Keratinocyte (primary cell): Measurements from ENCODE around the gene FRAS1. TPM values are rescaled to one million over a fixed set of nuclear protein-coding genes. Genes with fewer than 3 reads are reported as not detected.

Experiments used
- DNase-seq: peaks from one replicate; pipeline ENCODE4 v3.0.0-alpha.2; 2011; ENCODE audit warnings: low read depth, missing footprints, low spot score
- FAIRE-seq: peaks from 2 replicates; lab custom pipeline; 2011; peaks lifted over from hg19 to GRCh38; lab: Jason Lieb, UNC
- H2AFZ ChIP-seq: 2 replicates; pipeline ENCODE4 v1.6.0; 2012; ENCODE audit warnings: low read length, control low read depth, inconsistent platforms; ENCODE audit not compliant: control insufficient read depth
- H3K27ac ChIP-seq: 2 replicates; pipeline ENCODE4 v1.5.1; 2011; ENCODE audit warnings: low read length; ENCODE audit not compliant: control insufficient read depth, insufficient read depth
- H3K27me3 ChIP-seq: 3 replicates; pipeline ENCODE4 v1.6.0; 2011; ENCODE audit warnings: low read length; ENCODE audit not compliant: control insufficient read depth, insufficient read depth; ENCODE audit errors: extremely low read depth
- H3K36me3 ChIP-seq, 2 experiments: 2 replicates in 1 of 2; 3 replicates in 1 of 2; pipeline ENCODE4 v1.5.1; 2011; ENCODE audit warnings: low read length in 2 of 2, mild to moderate bottlenecking in 1 of 2; ENCODE audit not compliant: control insufficient read depth in 2 of 2, insufficient read depth in 2 of 2; ENCODE audit errors: extremely low read depth in 1 of 2
- H3K4me1 ChIP-seq: 3 replicates; pipeline ENCODE4 v1.5.1; 2011; ENCODE audit warnings: low read length; ENCODE audit not compliant: control insufficient read depth, insufficient read depth; ENCODE audit errors: extremely low read depth
- H3K4me2 ChIP-seq: 3 replicates; pipeline ENCODE4 v1.6.0; 2011; ENCODE audit warnings: low read depth, low read length; ENCODE audit not compliant: control insufficient read depth, insufficient read depth; ENCODE audit errors: extremely low read depth
- H3K4me3 ChIP-seq, 3 experiments: fragments of 200-600 bp in 1 of 3; sonication (generic) in 1 of 3; 2 replicates in 2 of 3; 3 replicates in 1 of 3; pipeline ENCODE4 v1.5.1; 2011 to 2016; ENCODE audit warnings: low read length in 3 of 3, mild to moderate bottlenecking in 3 of 3, control low read depth in 2 of 3, inconsistent platforms in 1 of 3, low read depth in 1 of 3, mixed read lengths in 1 of 3, mixed run types in 1 of 3, moderate library complexity in 1 of 3; ENCODE audit not compliant: control insufficient read depth in 2 of 3, insufficient read depth in 2 of 3; ENCODE audit errors: extremely low read depth in 1 of 3
- H3K79me2 ChIP-seq: 2 replicates; pipeline ENCODE4 v1.6.0; 2012; ENCODE audit warnings: low read length; ENCODE audit not compliant: control insufficient read depth, insufficient read depth
- H3K9ac ChIP-seq: 3 replicates; pipeline ENCODE4 v1.6.0; 2011; ENCODE audit warnings: low read length; ENCODE audit not compliant: control insufficient read depth, insufficient read depth; ENCODE audit errors: extremely low read depth
- H3K9me1 ChIP-seq: 3 replicates; pipeline ENCODE4 v1.6.0; 2011; ENCODE audit warnings: low read length; ENCODE audit not compliant: control insufficient read depth, insufficient read depth; ENCODE audit errors: extremely low read depth
- H3K9me3 ChIP-seq: 2 replicates; pipeline ENCODE4 v1.5.1; 2012; ENCODE audit warnings: low read depth, low read length; ENCODE audit not compliant: control insufficient read depth
- H4K20me1 ChIP-seq: 3 replicates; pipeline ENCODE4 v1.6.0; 2011; ENCODE audit warnings: low read length; ENCODE audit not compliant: control insufficient read depth, insufficient read depth; ENCODE audit errors: extremely low read depth
- EZH2 ChIP-seq: IDR thresholded peaks from one replicate; pipeline ENCODE4 v1.6.1; 2012; ENCODE audit warnings: inconsistent platforms, mild to moderate bottlenecking, low read length, moderate library complexity
- dilution Hi-C: fragments of 300-500 bp; cut with MboI; formaldehyde crosslinking; loops from one replicate; pipeline ENCODE4 v1.7.0; 2020; ENCODE audit warnings: low sequenced_read_pairs; ENCODE audit not compliant: extremely low pct_ligation_motif_present
- polyA plus RNA-seq, 5 experiments: library from polyadenylated mRNA; depleted of rRNA in 3 of 5; stranded (reverse) in 3 of 5; stranded (forward) in 1 of 5; unstranded in 1 of 5; fragments of >200 nt; gene quantifications; 1 replicate in 1 of 5; 2 replicates in 3 of 5; 3 replicates in 1 of 5; pipeline versions ENCODE4 v1.2.1 to v1.2.3, GENCODE V29; 2011 to 2012; ENCODE audit warnings: missing spikeins in 2 of 5, low read depth in 1 of 5, low replicate concordance in 1 of 5
- TF ChIP-seq, protein P1 (sequence below), 3 experiments: IDR thresholded peaks in 1 of 3; conservative IDR thresholded peaks in 1 of 3; optimal IDR thresholded peaks in 1 of 3; 2 replicates in 2 of 3; 3 replicates in 1 of 3; pipeline versions ENCODE3 to v1.5.1; 2011; ENCODE audit warnings: low read length in 3 of 3, mild to moderate bottlenecking in 3 of 3, moderate library complexity in 2 of 3, control low read depth in 1 of 3, inconsistent platforms in 1 of 3; ENCODE audit not compliant: insufficient read depth in 2 of 3; ENCODE audit errors: extremely low read depth in 1 of 3

Gene FRAS1
- polyA plus RNA-seq, 1 donor (not counting 4 experiments of a cell fraction or from before 2014, with no cell fraction given) = 3.5 TPM

DNA sequence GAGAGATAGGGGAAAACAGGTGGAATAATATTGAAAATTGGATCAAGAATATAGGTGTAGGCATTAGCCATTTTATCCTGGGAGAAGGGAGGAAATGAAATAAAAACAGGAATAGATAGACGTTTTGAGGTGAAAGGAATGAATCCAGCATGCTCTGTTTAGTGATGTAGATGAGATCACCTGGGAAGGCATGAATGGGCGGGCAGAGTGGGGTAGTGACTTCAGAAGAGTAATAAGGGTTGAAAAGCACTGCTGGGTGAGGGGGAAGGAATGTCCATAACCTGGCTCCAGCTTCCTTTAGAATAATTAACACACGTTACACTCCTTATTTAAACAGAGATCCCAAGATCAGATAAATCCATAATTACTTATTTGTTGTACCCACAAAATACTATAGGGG, 303.3 kb downstream of the FRAS1 start:
- TF ChIP-seq, protein P1, sequence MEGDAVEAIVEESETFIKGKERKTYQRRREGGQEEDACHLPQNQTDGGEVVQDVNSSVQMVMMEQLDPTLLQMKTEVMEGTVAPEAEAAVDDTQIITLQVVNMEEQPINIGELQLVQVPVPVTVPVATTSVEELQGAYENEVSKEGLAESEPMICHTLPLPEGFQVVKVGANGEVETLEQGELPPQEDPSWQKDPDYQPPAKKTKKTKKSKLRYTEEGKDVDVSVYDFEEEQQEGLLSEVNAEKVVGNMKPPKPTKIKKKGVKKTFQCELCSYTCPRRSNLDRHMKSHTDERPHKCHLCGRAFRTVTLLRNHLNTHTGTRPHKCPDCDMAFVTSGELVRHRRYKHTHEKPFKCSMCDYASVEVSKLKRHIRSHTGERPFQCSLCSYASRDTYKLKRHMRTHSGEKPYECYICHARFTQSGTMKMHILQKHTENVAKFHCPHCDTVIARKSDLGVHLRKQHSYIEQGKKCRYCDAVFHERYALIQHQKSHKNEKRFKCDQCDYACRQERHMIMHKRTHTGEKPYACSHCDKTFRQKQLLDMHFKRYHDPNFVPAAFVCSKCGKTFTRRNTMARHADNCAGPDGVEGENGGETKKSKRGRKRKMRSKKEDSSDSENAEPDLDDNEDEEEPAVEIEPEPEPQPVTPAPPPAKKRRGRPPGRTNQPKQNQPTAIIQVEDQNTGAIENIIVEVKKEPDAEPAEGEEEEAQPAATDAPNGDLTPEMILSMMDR (optimal IDR thresholded peaks at IDR 0.05 in 1 of 3, IDR thresholded peaks at IDR 0.05 in 1 of 3, conservative IDR thresholded peaks at IDR 0.05 in 1 of 3; ENCODE audit: extremely low read depth in 1 of 3, insufficient read depth in 2 of 3, low read length in 3 of 3) = no peak
- TF ChIP-seq EZH2 = no peak
- DNase-seq (no peak), FAIRE-seq (no peak)
- H3K9me1 ChIP-seq = no peaks in the 10 kb centered on the region
- H3K9ac ChIP-seq = no peak overlapping the region
- no peaks in the 10 kb centered on the region for H3K36me3 ChIP-seq
- H2AFZ ChIP-seq = no peak overlapping the region
- no peaks in the 10 kb centered on the region for H3K9me3 ChIP-seq
- H3K27me3 ChIP-seq = no peaks in the 10 kb centered on the region
- H3K4me1 ChIP-seq = no peaks in the 10 kb centered on the region
- no peak overlapping the region for H3K4me2 ChIP-seq
- H3K27ac ChIP-seq = no peak overlapping the region
- dilution Hi-C loops = no loop called here
- H3K79me2 ChIP-seq = no peaks in the 10 kb centered on the region
- no peaks in the 10 kb centered on the region for H4K20me1 ChIP-seq
- H3K4me3 ChIP-seq = no peak overlapping the region

DNA sequence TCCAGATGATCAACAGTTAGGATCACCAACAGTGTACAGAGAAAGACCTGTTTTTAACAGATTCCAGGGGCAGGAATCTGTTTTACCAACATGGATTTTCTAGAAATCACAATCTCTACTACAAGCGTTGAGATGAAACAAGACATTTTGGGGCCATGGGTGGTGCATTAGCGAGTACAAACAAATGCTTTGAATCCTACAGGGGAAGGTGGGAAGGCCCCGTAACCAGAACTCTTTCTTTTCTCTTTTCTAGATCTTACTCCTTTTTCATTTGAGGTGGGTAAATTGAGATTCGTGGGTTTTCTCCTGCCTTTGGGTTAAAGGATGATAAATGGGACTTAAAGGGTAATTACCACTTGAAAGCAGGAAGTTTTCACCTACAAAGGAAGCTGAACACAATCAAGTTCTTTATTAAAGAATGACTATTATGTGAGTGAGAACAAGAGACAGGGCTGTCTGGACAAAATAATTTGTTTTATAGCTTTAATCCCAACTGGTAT, 304.5 kb downstream of the FRAS1 start:
- H3K4me3 ChIP-seq = no peak overlapping the region
- DNase-seq (no peak), FAIRE-seq (no peak)
- no peaks in the 10 kb centered on the region for H3K79me2 ChIP-seq
- no peaks in the 10 kb centered on the region for H3K4me1 ChIP-seq
- no peaks in the 10 kb centered on the region for H4K20me1 ChIP-seq
- H2AFZ ChIP-seq = no peak overlapping the region
- H3K36me3 ChIP-seq = no peaks in the 10 kb centered on the region
- no peaks in the 10 kb centered on the region for H3K27me3 ChIP-seq
- dilution Hi-C loops = no loop called here
- H3K9me1 ChIP-seq = no peaks in the 10 kb centered on the region
- H3K27ac ChIP-seq = no peak overlapping the region
- H3K9me3 ChIP-seq = no peaks in the 10 kb centered on the region
- no peak overlapping the region for H3K9ac ChIP-seq
- no peak overlapping the region for H3K4me2 ChIP-seq
- TF ChIP-seq, protein P1 (optimal IDR thresholded peaks at IDR 0.05 in 1 of 3, IDR thresholded peaks at IDR 0.05 in 1 of 3, conservative IDR thresholded peaks at IDR 0.05 in 1 of 3; ENCODE audit: extremely low read depth in 1 of 3, insufficient read depth in 2 of 3, low read length in 3 of 3) = no peak
- TF ChIP-seq EZH2 = no peak
